Renal cortex interstitium (tissue), 11 donors: ENCODE measurements around the gene RSPH6A. TPM values are rescaled to one million over a fixed set of nuclear protein-coding genes. Genes with fewer than 3 reads are reported as not detected.
A peak's percentile ranks its signal among the peaks of the same experiment; 100 is the strongest.
"Not testable (repeated sequence)": the region's sequence is repeated elsewhere in the genome, so short reads cannot be mapped to it uniquely, and the experiment has no call there.

Experiments used
- DNase-seq, 11 donors: peaks; one replicate each; pipeline ENCODE4 v3.0.0-alpha.2; 2013; ENCODE audit warnings: low read depth in 9 of 11, low spot score in 4 of 11; ENCODE audit errors: extremely low read depth in 1 of 11
- polyA plus RNA-seq, 3 donors: library from polyadenylated mRNA; unstranded; fragments of 120-200 nt; gene quantifications; one replicate each; pipeline ENCODE4 v1.2.1, GENCODE V29; 2013; ENCODE audit not compliant: insufficient read length in 3 of 3

The RSPH6A gene
- polyA plus RNA-seq, 3 donors = not detected

DNA sequence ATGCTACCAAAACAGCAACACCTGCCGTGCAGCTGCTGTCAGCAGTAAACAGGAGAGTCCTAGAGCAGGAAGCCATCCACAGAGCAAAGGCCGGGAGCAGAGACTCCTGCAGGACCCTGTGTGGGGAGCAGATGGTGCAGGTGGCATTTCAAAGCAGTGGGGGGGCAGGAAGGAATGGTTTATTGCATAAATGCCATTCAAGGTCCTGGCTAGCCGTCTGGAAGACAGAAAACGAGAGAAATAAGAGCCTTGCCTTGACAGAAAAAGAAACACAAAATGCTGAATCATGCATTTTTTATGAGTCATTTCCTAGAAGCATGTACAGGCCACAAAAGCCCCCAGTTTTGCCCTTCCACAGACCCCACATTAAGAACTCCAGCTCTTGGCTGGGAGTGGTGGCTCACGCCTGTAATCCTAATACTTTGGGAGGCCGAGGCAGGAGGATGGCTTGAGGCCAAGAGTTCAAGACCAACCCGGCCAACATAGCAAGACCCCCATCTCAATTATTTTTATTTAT is 5.4 kb downstream of the RSPH6A start:
- no peak for DNase-seq

DNA sequence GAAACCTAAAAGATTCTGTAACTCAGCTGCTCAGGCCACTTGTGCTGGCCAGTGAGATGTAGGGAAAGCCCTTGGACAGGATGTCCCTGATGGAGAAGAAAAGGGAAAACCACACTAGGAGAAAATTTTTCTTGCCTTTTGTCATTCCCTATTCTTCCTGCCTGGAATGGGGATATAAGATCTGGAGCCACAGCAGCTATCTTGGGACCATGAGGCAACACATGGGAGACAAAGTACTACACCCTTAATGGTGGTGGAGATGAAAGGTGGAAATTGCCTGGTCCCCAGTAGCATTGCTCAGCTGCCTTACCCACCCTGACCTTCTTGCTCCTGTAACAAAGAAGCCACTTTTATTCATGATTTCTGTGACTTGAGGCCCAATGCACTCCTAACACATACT is 9.4 kb downstream of the RSPH6A start:
- DNase-seq = no peak

DNA sequence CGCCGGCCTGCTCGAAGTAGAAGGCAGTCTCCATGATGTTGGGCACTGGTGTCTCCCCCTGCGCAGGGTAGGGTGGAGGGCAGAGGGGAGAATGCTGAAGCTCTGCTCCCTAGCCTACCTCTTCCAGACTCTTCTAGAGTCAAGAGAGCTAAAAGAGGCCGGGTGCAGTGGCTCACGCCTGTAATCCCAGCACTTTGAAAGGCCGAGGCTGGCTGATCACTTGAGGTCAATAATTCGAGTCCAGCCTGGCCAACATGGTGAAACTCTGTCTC is 10.2 kb downstream of the RSPH6A start:
- DNase-seq = no peak

DNA sequence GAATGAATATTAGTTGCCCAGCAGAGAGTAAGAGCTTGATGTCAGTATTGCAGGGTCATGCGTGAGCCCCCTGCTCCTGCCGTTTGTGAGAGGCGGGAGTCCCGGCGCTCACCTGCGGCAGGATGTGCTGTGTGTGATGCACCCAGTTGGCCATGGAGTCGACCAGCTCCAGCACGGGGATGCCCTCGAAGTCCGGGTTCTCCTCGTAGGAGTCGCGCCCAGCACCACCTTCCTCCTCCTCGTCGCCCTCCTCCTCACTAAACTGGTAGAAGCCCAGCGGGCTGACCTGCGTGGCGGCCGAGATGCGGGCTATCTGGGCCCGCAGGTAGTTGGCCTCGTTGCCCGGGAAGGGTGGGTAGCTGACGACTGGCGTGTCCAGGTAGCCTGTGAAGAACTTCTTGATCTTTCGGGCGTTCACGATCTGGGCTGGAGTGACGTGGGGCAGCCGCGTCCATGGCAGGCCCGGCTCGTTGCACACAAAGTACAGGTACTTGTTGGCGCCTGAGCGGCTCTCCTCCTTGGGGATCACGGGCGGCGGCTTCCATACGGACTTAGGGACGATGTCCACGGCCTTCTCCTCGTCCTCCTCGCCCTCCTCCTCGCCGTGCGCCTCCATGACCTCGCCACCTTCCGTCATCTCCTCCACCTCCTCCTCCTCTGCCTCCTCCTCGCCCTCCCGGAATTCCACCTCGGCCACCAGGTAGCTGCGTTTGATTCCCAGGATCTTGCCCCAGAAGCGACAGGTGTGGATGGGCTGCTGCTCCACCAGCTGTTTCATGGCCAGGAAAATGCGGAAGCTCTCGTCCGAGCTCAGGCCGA is 10.8 kb downstream of the RSPH6A start:
- no peak for DNase-seq

DNA sequence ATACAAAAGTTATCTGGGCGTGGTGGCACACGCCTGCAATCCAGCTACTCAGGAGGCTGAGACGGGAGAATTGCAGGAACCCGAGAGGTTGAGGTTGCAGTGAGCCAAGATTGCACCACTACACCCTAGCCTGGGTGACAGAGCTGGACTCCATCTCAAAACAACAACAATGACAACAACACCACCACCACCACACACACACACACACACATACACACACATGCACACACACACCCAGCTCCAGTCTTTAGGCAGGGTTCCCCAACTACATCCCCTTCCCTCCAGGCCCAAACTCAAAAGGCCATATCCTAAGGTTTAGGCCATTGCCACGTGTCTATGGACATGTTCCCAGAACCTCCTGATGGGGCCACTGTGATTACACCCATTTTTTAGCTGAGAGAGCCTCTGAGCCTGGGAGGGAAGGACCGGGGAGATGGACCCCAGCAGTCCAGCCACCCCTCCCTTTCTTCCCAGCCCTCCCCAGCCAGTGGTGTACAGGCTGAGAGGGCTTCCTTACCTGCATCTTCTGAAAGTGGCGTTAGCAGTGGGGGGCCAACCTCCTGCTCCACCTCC is 13.4 kb downstream of the RSPH6A start:
- DNase-seq = no peak

DNA sequence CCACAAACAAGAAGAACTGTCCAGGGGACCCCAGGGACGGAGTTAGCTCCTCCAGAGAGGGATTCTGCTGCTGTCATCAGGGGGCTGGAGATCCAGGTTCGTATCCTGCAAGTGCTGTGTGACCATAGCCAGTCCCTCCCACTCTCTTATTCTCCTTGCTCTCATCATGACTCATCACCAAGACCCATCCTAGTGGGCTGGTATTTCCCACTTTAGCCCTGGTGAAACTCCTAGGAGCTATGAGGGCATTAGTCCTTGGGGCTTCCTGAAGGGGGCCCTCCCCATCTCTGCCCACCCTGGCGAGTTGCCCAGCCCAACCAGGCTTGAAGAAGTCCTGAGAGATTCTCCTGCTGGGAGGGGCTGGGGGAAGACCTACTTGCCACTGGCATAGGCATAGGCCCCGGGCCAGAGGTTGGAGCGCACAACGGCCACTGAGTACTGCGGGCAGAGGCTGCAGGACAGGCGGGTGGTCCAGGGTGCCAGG is 15.0 kb downstream of the RSPH6A start:
- DNase-seq = no peak

DNA sequence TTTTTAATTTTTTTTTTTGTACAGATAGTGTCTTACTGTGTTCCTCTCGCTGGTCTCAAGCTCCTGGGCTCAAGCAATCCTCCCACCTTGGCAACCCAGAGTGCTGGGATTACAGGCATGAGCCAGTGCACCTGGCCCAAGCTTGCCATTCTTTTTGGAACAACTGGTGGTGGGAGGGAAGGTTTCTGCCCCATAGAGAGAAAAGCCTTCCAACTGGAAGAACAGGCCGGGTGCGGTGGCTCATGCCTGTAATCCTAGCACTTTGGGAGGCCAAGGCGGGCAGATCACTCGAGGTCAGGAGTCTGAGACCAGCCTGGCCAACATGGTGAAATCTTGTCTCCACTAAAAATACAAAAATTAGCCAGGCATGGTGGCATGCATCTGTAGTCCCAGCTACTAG is 15.6 kb downstream of the RSPH6A start:
- not testable (repeated sequence) for DNase-seq

DNA sequence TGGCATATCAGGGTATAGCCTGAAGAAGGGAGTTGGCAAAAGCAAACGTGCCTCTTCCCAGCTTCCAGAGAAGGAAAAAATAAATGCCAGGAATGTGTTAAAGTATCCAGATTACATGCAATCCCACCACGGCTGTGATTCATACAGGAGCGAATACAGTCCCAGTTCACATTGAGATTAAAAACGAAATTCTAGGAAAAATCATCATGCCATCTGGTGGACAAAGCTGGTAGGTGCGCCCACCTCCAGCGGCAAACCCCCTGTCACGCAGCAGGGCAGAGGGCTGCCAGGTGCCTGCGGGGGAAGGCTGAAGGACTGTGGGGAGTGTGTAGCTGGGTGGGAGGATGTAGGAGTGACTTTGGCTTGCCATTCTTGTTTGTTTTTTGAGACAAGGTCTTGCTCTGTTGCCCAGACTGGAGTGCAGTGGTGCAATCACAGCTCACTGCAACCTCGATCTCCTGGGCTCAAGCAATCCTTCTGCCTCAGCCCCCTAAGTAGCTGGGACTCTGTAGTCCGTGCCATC is 16.1 kb downstream of the RSPH6A start:
- peak in 10 of 11 donors; percentile 59 to 77 (median 68) for DNase-seq

DNA sequence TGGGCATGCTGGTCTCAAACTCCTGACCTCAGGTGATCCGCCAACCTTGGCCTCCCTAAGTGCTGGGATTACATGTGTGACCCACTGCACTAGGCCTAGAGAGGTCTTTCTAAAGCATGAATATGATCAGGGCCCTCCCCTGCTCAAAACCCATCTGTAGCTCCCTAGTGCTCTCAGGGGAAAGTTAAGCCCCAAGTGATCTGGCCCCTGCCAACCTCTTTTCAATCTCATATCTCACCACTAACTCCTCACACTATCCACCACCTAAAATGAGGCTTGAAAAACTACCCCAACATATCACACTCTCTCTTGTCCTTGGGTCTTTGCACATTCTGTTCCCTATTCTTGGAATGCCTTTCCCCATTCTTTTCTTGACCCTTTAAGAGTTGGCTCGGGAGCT is 20.5 kb downstream of the RSPH6A start:
- no peak for DNase-seq

DNA sequence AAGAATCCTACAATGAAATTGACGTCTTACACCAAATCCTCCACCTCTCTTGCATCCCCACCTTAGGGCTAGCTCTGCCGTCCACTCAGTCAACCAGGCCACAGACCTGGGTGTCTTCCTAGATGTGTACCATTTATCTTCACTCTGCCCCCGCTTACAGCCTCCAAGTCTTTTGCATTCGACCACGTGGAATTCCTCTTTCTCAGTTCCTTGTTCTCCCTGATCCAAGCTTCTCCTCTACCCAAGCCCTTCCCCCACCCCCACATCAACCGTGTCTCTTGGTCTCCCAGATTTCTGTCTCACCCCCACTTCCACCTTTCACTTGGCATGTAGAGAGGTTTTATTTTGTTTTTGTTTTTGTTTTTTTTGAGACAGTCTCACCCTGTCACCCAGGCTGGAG is 21.2 kb downstream of the RSPH6A start:
- DNase-seq = no peak

DNA sequence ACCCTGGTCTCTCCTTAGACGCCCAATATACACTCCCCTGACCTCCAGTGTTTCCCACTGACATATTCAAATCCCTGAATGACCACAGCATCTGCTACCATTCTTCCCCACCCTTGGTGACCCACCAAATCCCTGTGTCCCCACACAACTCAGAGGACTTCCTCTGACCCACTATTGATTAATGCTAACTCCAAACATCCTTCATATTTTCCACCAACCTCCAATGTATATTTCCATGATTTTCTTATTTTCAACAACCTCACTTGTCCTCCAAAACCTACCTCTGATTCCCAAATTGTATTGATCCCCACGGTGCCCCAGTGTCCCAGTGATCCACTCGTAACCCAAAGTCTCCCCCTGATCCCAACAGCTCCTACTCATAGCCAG is 21.9 kb downstream of the RSPH6A start:
- DNase-seq = no peak

DNA sequence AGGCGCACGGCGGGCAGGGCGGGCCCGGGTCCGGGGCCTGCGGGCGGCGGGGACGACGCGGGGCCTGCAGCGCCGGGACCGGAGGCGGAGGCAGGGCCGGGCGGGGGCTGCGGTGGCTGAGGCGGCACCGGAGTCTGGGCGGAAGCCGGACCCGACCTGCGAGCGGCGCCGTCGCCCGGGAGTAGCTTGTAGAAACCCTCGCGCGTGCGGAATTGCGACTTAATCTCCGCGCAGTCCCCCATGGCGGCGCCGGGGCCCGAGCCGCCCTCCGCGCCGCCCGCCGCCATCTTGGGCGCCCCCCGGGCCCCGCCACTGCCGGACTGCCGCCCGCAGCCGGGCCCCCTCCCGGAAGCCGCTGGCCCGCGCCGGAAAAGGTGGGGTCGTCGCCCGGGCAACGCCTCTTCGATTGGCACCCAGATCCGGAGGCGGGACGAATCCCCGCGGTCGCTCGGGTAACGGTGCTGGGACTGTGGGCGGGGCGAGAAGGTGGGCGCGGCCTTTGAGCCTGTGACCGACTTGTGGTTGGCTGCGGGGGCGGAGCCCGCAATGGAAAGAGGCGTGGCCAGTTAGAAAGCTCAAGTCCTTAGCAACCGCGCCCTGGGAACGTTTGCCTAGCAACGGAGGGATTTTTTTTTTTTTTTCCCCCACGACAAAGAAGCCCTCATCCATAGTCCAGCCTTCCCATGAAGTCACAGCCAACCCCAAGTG is 22.5 kb downstream of the RSPH6A start, which contains the start of gene DMWD:
TSS of gene DMWD (minus strand) at position 376 of the 708 bp plus-strand sequence. CDS start at position 287, 89 bp downstream.
- peak; percentile 95 to 100 (median 98) for DNase-seq

DNA sequence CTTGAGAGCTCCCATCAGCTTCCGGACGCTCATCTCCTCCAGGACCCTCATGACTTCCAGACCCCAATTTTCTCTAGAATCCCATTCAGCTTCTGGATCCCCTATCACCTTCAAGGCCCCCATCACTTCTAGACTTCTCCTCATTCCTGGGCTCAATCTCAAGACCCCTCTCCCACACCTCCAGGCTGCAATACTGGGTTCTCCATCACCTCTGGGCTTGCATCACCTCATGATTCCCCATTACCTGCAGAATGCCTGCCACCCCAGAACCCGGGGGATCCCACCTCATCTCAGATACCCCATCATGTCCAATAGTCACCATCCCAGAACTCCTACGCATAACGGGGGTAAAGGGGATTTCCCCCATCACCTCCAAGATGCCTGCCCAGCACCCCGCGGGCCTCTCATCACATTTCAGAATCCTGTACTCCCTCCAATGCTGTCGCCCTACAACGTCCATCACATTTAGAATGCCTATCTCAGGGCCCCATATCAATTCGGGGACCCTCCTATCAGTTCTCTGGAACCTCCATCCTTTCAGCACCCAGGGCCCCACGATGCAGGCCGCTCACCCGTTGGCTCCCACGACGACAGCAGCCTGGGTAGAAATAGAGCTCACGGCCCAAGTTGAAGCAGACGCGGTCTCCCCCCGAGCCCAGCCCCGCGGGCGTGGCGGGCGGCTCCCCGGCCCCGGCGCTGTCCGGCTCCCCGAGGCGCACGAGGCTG is 23.2 kb downstream of the RSPH6A start:
- DNase-seq = no peak

DNA sequence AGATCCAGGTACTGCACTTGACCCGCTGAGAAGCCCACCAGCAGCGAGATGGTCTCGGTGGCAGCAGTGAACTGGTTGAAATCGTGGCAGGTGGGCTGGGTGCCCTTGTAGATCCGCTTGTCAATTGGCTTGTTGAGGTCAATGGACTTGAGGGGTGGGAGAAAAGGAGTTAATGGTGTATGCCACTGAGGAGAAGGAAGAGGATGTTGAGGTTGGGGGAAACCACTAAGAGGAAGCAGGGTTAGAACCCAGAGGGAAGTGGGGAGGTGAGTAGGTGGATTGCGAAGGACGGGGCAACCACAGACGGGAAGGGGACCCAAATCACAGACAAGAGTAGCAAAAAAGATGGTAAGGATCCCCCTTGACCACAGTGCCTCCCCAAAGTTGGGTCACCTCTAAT is 24.2 kb downstream of the RSPH6A start:
- no peak for DNase-seq

DNA sequence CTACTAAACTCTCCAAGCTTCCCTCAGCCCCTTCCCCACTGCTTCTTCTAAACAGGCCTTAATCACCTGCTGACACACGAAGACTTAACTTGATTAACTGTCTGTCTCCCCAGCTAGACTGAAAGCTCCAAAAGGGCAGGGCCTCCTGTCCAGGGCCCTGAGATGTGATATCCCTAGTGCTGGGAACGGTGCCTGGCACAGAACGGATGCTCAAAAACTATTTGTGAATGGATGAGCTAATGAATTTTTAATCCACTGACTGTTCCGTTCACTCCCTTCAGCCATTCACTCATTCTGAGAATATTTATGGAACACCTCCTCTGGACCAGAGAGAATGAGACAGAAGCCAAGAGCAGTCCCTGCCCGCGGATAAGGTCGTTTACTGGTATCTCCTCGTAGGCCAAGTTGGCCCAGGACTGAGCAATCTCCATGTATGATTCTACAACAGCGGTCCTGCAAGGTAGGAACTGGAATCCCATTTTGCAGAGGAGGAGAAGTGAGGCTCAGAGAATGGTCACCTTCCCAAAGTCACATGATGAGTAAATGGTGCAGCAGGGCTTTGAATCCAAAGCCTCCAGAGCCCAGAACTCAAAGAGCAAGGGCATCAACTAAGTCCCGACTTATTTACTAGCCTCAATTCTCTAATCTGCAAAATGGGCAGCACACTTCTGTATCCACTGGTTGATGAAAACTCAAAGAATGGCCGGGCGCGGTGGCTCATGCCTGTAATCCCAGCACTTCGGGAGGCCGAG is 25.9 kb downstream of the RSPH6A start:
- no peak for DNase-seq

DNA sequence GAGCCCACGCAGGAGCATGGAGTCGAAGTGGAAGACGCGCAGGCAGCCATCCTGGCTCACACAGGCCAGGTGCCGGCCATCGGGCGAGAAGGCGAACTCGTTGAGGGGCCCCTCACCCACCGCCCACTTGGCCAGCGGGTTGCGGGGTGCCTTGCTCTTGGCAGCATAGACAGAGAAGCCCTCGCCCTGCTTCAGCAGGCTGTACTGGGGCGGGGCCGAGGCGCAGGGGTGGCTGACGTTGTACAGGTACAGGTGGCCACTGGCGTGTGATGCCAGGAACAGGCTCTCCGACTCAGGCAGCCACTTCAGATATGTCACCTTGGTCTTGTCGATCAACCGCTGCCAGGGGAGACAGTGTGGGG is 28.6 kb downstream of the RSPH6A start:
- DNase-seq = no peak

DNA sequence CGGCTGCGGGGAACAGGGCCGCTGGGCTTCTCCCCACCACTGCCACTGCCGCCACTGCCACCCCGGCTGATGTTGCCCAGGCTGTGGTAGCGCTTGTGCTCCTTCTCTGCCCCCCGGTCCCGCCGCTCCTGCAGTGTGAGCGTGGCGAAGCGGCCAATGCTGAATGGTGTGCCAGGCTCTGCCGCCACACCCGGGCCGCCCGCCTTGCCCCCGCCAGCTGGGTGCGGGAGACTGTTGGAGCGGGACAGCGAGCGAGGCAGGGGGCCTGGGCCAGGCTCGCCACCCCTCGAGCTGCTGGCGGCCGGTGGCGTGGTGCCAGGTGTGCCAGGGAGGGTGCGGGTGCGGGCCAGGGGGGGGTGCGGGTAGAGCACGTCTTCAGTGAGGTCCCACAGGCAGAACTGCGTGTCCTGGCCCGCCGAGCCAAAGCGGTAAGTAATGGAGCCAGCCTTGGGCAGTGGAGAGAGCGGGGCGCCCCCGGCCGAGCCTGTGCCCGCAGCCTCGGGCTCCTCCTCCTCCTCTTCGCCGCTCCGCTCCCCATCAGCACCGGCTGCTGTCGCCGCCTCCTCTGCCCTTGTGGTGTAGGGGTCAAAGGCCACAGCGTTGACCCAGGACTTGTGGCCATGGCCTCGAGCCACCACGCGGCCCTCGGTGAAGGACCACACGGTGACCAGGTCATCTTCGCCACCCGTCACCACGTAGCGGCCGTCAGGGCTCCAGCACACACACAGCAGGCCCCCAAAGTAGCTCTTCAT is 29.2 kb downstream of the RSPH6A start:
- no peak for DNase-seq

DNA sequence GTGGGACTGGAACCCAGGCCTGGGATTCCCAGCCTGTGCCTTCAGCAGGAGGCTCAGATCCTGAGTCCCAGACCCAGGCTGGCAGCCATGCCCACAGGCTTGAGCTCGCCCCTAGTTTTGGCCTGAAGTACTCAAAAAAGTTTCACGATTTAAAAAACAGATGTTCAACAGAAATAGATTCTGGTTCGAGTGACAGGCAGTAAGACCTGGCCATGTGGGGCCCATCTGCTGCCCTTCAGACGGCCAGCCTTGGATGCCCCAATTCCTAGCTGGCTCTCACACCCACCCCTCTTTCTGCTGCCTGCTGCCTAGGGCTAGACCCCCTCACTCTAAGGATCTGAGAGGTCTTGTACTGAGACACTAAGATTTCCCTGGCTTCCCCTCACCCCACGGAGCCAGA is 30.0 kb downstream of the RSPH6A start:
- DNase-seq = no peak
